H9 (cell line): ENCODE data around the gene AP1G2. TPM values are rescaled to one million over a fixed set of nuclear protein-coding genes. Genes with fewer than 3 reads are reported as not detected.

ENCODE experiments used
- DNase-seq: peaks from one replicate; pipeline ENCODE4 v3.0.0-alpha.2; 2017
- H2AFZ ChIP-seq: one replicate; pipeline ENCODE4 v1.6.1; 2013; ENCODE audit warnings: mild to moderate bottlenecking, low read length, control low read depth, moderate library complexity
- H2AK5ac ChIP-seq: 2 replicates; pipeline ENCODE4 v1.6.1; 2013; ENCODE audit warnings: low read length, control low read depth, mixed read lengths; ENCODE audit not compliant: insufficient read length
- H2BK120ac ChIP-seq: one replicate; pipeline ENCODE4 v1.6.1; 2013; ENCODE audit warnings: low read depth, mild to moderate bottlenecking, low read length, control low read depth, inconsistent platforms; ENCODE audit not compliant: poor library complexity, severe bottlenecking
- H2BK12ac ChIP-seq: 2 replicates; pipeline ENCODE4 v1.6.1; 2013; ENCODE audit warnings: low read length, control low read depth, mixed read lengths, low read depth; ENCODE audit not compliant: insufficient read length
- H2BK15ac ChIP-seq: 2 replicates; pipeline ENCODE4 v1.6.1; 2013; ENCODE audit warnings: low read depth, low read length, control low read depth
- H2BK20ac ChIP-seq: one replicate; pipeline ENCODE4 v1.6.1; 2013; ENCODE audit warnings: low read depth, mild to moderate bottlenecking, low read length, control low read depth, inconsistent platforms; ENCODE audit not compliant: poor library complexity, severe bottlenecking
- H2BK5ac ChIP-seq: 2 replicates; pipeline ENCODE4 v1.6.1; 2013; ENCODE audit warnings: low read length, control low read depth, mixed read lengths; ENCODE audit not compliant: insufficient read length
- H3K14ac ChIP-seq: 2 replicates; pipeline ENCODE4 v1.6.1; 2013; ENCODE audit warnings: low read length, control low read depth; ENCODE audit not compliant: insufficient read depth
- H3K18ac ChIP-seq: 2 replicates; pipeline ENCODE4 v1.6.1; 2013; ENCODE audit warnings: low read depth, mild to moderate bottlenecking, mixed read lengths, low read length, control low read depth; ENCODE audit not compliant: insufficient read length
- H3K23ac ChIP-seq: 2 replicates; pipeline ENCODE4 v1.6.1; 2013; ENCODE audit warnings: low read length, control low read depth, mixed read lengths, low read depth; ENCODE audit not compliant: insufficient read length
- H3K23me2 ChIP-seq: 2 replicates; pipeline ENCODE4 v1.6.1; 2013; ENCODE audit warnings: low read depth, mild to moderate bottlenecking, mixed read lengths, low read length, control low read depth; ENCODE audit not compliant: insufficient read length, poor library complexity, severe bottlenecking
- H3K27ac ChIP-seq: 2 replicates; pipeline ENCODE4 v1.5.1; 2013; ENCODE audit warnings: low read length, control low read depth, mixed read lengths, low read depth; ENCODE audit not compliant: insufficient read length
- H3K27me3 ChIP-seq: 2 replicates; pipeline ENCODE4 v1.6.1; 2013; ENCODE audit warnings: low read length, control low read depth, inconsistent platforms; ENCODE audit not compliant: insufficient read depth
- H3K4ac ChIP-seq: 2 replicates; pipeline ENCODE4 v1.6.1; 2013; ENCODE audit warnings: low read depth, mild to moderate bottlenecking, control low read depth, inconsistent platforms, low read length, moderate library complexity
- H3K4me1 ChIP-seq: 2 replicates; pipeline ENCODE4 v1.6.1; 2013; ENCODE audit warnings: low read length, control low read depth, inconsistent platforms; ENCODE audit not compliant: insufficient read depth
- H3K4me2 ChIP-seq: 2 replicates; pipeline ENCODE4 v1.6.1; 2013; ENCODE audit warnings: low read length, control low read depth, mixed read lengths; ENCODE audit not compliant: insufficient read length, insufficient read depth
- H3K56ac ChIP-seq: 2 replicates; pipeline ENCODE4 v1.6.1; 2013; ENCODE audit warnings: low read depth, mild to moderate bottlenecking, mixed read lengths, low read length, control low read depth; ENCODE audit not compliant: insufficient read length
- H3K79me1 ChIP-seq: 2 replicates; pipeline ENCODE4 v1.6.1; 2013; ENCODE audit warnings: low read depth, mild to moderate bottlenecking, moderate library complexity, low read length, control low read depth, inconsistent platforms; ENCODE audit not compliant: insufficient read depth, poor library complexity, severe bottlenecking
- H3K79me2 ChIP-seq: 2 replicates; pipeline ENCODE4 v1.6.1; 2013; ENCODE audit warnings: low read length, control low read depth, inconsistent platforms; ENCODE audit not compliant: insufficient read depth
- H3K9ac ChIP-seq: 2 replicates; pipeline ENCODE4 v1.6.1; 2013; ENCODE audit warnings: low read length, control low read depth, mixed read lengths; ENCODE audit not compliant: insufficient read length; ENCODE audit errors: extremely low read depth
- H3K9me3 ChIP-seq: one replicate; pipeline ENCODE4 v1.6.1; 2013; ENCODE audit warnings: low read depth, low read length, inconsistent platforms; ENCODE audit not compliant: control insufficient read depth
- H3T11ph ChIP-seq: one replicate; pipeline ENCODE4 v1.6.1; 2013; ENCODE audit warnings: mild to moderate bottlenecking, low read length, control low read depth, inconsistent platforms
- H4K20me1 ChIP-seq: one replicate; pipeline ENCODE4 v1.6.1; 2013; ENCODE audit not compliant: control insufficient read depth, insufficient read length, insufficient read depth
- H4K5ac ChIP-seq: 2 replicates; pipeline ENCODE4 v1.6.1; 2013; ENCODE audit warnings: low read depth, mild to moderate bottlenecking, mixed read lengths, low read length, control low read depth; ENCODE audit not compliant: insufficient read length
- H4K8ac ChIP-seq: replicated peaks from 2 replicates; pipeline ENCODE4 v1.6.1; 2013; ENCODE audit warnings: low read length, control low read depth, mixed read lengths, low read depth; ENCODE audit not compliant: insufficient read length
- H4K91ac ChIP-seq: 2 replicates; pipeline ENCODE4 v1.6.1; 2013; ENCODE audit warnings: low read depth, mild to moderate bottlenecking, moderate library complexity, mixed read lengths, low read length, control low read depth; ENCODE audit not compliant: insufficient read length
- H3K27ac Mint-ChIP-seq, 3 experiments: 2 replicates in 2 of 3; 3 replicates in 1 of 3; pipeline ENCODE4 v1.8.0; 2020 to 2021; ENCODE audit warnings: mixed read lengths in 3 of 3, mild to moderate bottlenecking in 1 of 3, moderate library complexity in 1 of 3
- H3K27me3 Mint-ChIP-seq: 2 replicates; pipeline ENCODE4 v1.8.0; 2021; ENCODE audit warnings: low read depth, mild to moderate bottlenecking, moderate library complexity, mixed read lengths
- H3K36me3 Mint-ChIP-seq, 3 experiments: 2 replicates in 2 of 3; 3 replicates in 1 of 3; pipeline ENCODE4 v1.8.0; 2020 to 2021; ENCODE audit warnings: low read depth in 3 of 3, mixed read lengths in 3 of 3; ENCODE audit not compliant: insufficient read depth in 1 of 3
- H3K4me1 Mint-ChIP-seq, 2 experiments: 2 replicates each; pipeline ENCODE4 v1.8.0; 2020; ENCODE audit warnings: mixed read lengths in 2 of 2
- H3K4me3 Mint-ChIP-seq, 2 experiments: 2 replicates in 1 of 2; 3 replicates in 1 of 2; pipeline ENCODE4 v1.8.0; 2020 to 2021; ENCODE audit warnings: mild to moderate bottlenecking in 2 of 2, mixed read lengths in 2 of 2, moderate library complexity in 1 of 2
- H3K9me3 Mint-ChIP-seq, 2 experiments: 2 replicates in 1 of 2; 3 replicates in 1 of 2; pipeline ENCODE4 v1.8.0; 2020; ENCODE audit warnings: mild to moderate bottlenecking in 2 of 2, mixed read lengths in 2 of 2, moderate library complexity in 1 of 2
- CTCF ChIP-seq: fragments of 200-600 bp; sonication (generic); conservative IDR thresholded peaks from 3 replicates; pipeline ENCODE4 v1.8.0; 2021; ENCODE audit warnings: antibody characterized with exemption, mild to moderate bottlenecking
- WGBS: extraction: QIAGEN DNeasy Blood & Tissue Kit; methylation state at CpG from one replicate; pipeline ENCODE4 v1.1.7; 2013; ENCODE audit warnings: missing lambda C conversion rate, low lambda C conversion rate, mixed read lengths; ENCODE audit not compliant: insufficient read length; ENCODE audit errors: extremely low coverage; 5-methylcytosine and 5-hydroxymethylcytosine counted together
- total RNA-seq: library from RNA; stranded (reverse); gene quantifications from 2 replicates; pipeline ENCODE4 v1.2.1, GENCODE V29; 2021

Gene AP1G2
- total RNA-seq, 1 experiment from 2014 or later: 107 TPM

- no peaks in the 10 kb centered on the region for H3K9me3 ChIP-seq
- no peak overlapping the region for H2BK120ac ChIP-seq
- H3K27me3 ChIP-seq: no peaks in the 10 kb centered on the region
- no peak overlapping the region for H3K56ac ChIP-seq
- H3K14ac ChIP-seq: peak overlapping the region; percentile 90; the same call in 1 of the 2 replicates
- H3K4ac ChIP-seq: no peak overlapping the region
- TF ChIP-seq CTCF: no peak
- Mint-ChIP-seq H3K4me3 (peak overlapping the region; percentile 54 to 57), H3K27ac (peak overlapping the region; percentile 95 to 98 (median 95)), H3K9me3 (no peaks in the 10 kb centered on the region), H3K36me3 (peaks cover 13 to 30% (median 13%) of the 10 kb centered on the region in 3 experiments; a peak in 6 of 7 replicates), H3K4me1 (peaks cover 20 to 24% of the 10 kb centered on the region in 2 experiments), H3K27me3 (no peaks in the 10 kb centered on the region; the same call in 1 of the 2 replicates)
- H3K9ac ChIP-seq: peak overlapping the region; percentile 36
- H2BK20ac ChIP-seq: no peak overlapping the region
- H3K4me1 ChIP-seq: peaks cover 45% of the 10 kb centered on the region; the same call in 1 of the 2 replicates
- WGBS: no CpG with 5 or more reads among the region's 25 CpGs
- H3K18ac ChIP-seq: peak overlapping the region; percentile 72
- no peaks in the 10 kb centered on the region for H3K79me1 ChIP-seq
- H2BK5ac ChIP-seq: peak overlapping the region; percentile 30
- H4K5ac ChIP-seq: peak overlapping the region; percentile 60
- peak; percentile 91 for DNase-seq
- no peak overlapping the region for H2AK5ac ChIP-seq
- peaks cover 3% of the 10 kb centered on the region for H3K23me2 ChIP-seq
- no peak overlapping the region for H2AFZ ChIP-seq
- H3T11ph ChIP-seq: peak overlapping the region; percentile 21
- no peak overlapping the region for H4K91ac ChIP-seq
- H4K8ac ChIP-seq: no peak overlapping the region
- H3K27ac ChIP-seq: peak overlapping the region; percentile 87
- peak overlapping the region; percentile 45 for H3K4me2 ChIP-seq
- H2BK15ac ChIP-seq: no peak overlapping the region
- H3K23ac ChIP-seq: no peak overlapping the region
- H3K79me2 ChIP-seq: peaks cover 4% of the 10 kb centered on the region; the same call in 1 of the 2 replicates
- H4K20me1 ChIP-seq: no peaks in the 10 kb centered on the region
- H2BK12ac ChIP-seq: no peak overlapping the region
Observed at GRCh38 chr14:23544511-23545447, 22.8 kb downstream of the AP1G2 start.
